HG03066 (cell line): Measurements from ENCODE around the gene SOCS7.

Experiments
- ATAC-seq: cut with Tn5 transposase; IDR thresholded peaks from one replicate; pipeline ENCODE4 v1.9.1; 2021; ENCODE audit warnings: low read depth; ENCODE audit not compliant: unreplicated experiment

SOCS7 gene

DNA sequence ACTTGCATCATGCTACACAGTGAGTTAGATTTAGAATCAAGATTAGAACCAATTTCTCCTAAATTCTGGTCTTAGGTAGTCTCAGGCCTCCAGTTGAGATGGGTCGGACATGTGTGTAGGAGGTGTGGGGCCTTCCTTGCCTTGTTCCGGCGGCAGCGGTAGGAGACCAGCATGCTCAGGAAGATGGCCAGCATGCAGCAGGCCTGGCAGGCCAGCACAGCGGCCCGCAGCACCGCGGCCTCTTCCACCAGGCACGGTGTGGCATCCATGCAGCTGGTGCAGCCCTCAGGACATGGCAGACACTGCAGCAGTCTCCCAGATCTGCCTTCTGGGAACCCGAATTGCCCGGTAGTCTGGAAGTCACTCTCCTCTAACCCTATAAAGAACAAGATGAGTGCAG is 14.8 kb upstream of the SOCS7 start:
- no peak for ATAC-seq

DNA sequence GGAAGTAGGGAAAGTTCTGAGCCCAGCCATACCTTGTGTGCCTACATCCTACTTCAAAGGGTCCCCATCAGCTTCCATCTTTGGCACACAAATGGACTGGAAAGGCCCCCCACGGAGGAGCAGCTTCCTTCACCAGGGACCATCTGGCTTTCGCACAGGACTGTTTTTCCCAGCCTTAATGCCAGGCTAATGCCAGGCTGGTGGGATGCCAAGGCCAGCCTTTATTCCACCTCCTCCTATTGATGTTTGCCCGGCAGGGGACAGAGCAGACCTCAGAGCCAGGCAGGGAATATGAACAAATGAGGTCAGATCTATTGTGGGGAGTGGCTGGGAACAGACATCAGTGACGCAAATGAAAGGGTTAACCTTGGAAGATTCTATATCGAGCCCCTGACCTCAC is 13.6 kb upstream of the SOCS7 start:
- no peak for ATAC-seq

DNA sequence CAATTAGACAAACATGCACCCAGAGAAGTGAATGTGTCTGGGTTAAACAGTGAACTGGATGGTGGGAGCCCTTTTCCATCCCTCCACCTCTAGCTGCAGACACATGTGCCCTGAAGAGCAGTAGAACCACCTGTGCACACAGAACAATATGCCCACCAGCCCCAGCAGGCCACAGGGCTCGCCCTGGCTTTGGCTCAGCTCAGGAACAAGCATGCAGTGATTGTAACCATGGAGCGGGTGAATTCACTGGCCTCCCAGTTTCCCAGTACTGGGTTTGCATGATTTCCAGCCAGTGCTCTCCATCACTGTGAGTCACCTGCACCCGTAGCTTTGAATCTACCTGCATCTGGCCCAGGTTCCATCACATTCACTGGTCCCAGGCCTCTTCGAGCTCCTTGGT is 13.1 kb upstream of the SOCS7 start:
- no peak for ATAC-seq

DNA sequence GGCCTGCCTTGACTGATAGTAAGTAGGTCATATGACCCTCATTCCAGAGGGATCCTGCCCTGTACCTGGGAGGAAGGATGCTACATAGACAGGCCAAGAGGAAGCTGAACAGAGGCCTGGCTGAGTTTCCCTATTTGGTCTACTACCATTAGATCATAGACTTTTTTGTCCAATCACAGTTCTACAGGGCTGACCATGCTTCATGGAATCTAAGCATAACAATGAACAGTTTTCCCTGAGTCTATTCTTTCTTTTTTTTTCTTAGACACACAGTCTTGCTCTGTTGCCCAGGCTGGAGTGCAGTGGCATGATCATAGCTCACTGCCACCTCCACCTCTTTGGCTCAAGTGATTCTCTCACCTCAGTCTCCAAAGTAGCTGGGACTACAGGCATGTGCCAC is 11.8 kb upstream of the SOCS7 start:
- ATAC-seq = no peak

DNA sequence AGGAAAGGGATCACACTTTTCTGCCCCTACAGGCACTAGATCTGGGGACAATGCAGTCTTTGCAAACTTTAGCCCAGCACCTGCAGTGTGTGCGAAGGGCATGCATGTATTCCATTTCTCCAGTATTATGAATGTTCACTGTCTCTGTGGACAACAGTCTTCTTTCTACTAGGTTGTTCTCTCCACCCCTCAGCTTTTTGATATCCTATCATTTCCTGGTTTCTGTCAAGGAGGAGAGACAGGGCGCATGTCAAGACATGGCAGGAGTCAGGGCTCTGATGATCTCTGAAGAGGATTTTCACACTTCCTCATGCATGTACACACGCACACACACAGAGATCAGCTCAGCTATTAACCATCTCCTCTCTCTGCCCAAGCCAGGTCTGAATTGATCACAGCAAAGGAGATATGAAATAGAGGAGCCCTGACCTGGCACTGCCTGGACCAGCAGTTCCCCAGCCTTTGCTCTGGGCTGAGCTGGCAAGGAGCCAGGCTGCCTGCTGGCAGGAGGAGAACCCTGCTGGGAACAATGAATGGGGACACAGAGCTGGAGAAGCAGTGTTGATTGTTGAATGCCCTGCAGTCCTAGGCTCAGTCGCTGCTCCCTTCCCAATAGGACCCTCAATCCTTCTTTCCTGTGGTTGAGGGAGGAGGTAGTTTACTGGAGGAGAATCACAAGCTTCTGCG is 10.5 kb upstream of the SOCS7 start:
- no peak for ATAC-seq

DNA sequence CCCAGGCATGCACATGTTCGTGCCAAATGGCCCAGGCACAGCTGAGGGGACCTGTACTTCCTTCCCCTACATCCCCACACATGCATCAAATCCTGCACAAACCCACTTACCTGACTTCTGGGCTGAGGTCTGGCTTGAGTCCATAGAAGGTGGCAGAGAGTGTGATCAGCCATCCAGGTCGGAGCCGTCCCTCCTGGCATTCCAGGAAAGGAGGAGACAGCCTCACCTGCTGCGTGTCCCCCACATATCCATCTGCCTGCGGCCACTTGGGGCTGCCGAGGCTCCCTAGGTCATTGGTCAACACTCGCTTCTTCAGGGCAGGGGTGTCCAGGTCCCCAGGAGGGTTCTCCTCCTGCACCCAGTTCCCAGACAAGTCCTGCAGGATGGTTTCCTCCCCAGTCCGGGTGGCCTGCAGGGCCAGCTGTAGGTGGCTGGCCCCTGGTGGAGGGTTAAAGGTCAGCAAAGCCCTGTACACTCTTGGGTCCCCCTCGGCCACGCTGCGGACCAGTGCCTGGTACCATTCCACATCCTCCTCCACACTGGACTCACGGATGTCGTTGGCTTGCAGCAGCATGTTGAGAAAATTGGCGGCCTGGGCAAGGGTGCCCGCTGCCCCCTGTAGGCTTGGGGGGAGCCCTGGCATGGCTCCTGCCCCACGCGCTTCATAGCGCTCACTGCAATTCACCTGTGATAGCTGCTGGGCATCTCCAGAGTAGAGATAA is 8.6 kb upstream of the SOCS7 start:
- ATAC-seq = no peak

DNA sequence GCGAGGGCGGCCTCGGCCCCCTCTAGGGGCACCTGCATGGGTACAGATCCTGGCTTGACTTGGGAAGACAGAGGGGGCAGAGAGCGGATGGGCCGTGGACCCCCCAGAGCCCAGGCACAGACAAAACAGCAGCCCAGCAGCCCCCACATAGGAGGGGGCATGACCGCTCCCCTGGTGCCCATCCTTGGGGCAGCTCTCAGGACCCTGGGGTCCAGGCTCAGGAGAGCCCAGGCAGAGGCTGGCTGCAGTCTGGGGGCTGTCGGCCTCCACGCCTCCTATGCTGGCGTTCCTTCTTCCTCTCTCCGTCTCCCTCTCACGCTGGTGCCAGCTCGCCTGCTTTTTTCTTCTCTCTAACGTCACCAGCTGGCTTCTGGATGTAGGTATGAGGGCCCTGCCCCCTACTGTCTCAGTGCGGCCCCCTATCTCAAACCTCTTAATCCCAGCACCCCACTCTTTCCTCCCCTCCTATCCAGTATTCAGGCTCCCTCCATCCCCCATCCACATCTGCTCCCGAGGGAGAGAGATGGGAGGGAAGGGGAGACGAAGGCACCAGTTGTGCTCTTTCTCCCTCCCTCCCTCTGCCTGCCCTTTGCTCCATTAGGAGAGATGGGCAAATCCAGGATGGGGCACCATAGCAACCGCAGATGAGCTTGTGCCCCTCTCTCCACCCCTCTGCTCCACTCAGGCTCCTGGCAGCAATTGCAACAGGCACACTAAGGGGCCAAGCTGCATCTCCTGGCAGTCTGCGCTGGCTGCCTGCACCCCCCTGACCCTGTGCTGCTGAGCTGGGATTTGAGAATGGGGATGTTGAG is 7.8 kb upstream of the SOCS7 start, which contains the start of gene GPR179:
Gene GPR179, minus strand, starts transcription at position 349 of the 812 bp plus-strand sequence. Its CDS starts 167 bp downstream, at position 182.
- ATAC-seq = no peak

DNA sequence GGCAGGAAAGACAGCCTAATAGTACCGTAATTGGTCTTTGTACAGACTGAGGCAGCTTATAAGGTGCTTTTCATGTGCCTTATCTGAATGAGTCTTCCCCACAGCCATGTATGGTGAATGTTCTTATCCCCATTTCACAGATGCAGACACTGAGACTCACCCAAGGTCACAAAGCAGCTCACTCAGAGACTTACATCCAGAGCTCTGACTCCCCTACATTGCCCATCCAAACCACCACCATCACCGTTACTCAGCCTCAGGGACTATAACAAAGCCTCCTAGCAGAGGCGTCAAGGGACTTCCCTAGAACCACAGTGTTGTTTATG is 7.3 kb upstream of the SOCS7 start:
- ATAC-seq = no peak

DNA sequence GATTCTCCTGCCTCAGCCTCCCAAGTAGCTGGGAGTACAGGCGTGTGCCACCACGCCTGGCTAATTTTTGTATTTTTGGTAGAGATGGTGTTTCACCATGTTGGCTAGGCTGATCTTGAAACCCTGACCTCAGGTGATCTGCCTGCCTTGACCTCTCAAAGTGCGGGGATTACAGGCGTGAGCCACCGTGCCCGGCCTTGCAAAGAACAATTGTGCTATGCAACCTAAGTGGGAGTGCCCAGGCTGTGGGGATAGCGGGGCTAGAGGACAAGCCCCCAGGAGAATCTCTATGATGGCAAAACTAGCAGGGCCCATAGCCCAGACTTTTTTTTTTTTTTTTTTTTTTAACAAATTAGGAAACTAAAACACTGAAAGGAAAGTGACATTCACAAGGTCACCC is 5.9 kb upstream of the SOCS7 start:
- no peak for ATAC-seq

DNA sequence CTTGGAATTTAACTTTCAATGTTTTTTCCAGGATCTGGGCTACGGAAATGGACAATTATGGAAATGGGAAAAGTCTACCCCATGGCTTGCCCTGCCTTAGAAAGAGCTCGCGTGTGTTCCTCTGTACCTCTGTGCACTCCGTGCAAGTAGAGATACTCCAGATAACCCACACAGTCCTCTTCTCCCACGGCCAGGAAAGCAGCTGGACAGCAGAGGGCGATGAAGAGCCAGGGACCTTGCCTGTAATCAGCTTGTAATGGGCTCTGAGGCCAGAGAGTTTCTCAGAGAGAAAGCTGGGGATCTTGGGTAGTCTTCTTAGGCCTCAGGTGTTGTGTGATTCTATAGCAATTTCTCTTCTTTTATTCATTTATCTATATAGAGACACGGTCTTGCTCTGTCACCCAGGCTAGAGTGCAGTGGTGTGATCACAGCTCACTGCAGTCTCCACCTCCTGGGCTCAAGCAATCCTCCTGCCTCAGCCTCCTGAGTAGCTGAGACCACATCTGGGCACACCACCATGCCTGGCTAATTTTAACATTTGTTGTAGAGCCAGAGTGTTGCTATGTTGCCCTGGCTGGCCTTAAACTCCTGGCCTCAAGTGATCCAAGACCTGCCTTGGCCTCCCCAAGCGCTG is 2.4 kb upstream of the SOCS7 start:
- no peak for ATAC-seq

DNA sequence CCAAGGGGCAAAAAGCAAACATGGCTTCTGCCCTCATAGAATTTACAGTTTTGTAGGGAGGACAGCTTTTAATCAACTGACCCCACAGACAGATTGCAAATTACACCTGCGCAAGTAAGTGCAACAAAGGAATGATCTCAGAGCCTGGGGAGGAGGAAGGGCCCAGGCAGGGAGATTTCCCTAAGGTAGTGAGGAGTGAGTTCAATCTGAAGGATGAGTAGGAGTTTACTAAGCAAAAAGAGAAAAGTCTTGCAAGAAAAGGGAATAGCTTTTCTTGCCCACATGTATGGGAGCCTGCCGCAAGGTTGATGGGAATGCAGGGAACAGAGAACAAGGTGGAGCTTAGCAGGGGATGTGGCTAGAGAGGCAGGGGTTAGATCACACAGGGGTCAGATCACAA is 1.6 kb upstream of the SOCS7 start:
- ATAC-seq = no peak

DNA sequence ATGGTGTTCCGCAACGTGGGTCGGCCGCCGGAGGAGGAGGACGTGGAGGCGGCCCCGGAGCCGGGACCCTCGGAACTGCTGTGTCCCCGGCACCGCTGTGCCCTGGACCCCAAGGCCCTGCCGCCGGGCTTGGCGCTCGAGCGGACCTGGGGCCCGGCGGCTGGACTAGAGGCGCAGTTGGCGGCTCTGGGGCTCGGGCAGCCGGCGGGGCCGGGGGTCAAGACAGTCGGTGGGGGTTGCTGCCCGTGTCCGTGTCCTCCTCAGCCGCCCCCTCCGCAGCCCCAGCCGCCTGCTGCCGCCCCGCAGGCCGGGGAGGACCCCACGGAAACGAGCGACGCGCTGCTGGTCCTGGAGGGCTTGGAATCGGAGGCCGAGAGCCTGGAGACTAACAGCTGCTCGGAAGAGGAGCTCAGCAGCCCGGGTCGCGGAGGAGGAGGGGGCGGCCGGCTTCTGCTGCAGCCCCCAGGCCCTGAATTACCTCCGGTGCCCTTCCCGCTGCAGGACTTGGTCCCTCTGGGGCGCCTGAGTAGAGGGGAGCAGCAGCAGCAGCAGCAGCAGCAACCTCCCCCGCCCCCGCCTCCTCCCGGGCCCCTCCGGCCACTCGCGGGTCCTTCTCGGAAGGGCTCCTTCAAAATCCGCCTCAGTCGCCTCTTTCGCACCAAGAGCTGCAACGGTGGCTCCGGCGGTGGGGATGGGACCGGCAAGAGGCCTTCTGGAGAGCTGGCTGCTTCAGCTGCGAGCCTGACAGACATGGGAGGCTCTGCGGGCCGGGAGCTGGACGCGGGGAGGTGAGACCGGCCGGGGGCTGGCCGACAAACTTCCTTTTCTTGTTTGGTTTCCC is 821 bp downstream of the SOCS7 start:
- no peak for ATAC-seq

DNA sequence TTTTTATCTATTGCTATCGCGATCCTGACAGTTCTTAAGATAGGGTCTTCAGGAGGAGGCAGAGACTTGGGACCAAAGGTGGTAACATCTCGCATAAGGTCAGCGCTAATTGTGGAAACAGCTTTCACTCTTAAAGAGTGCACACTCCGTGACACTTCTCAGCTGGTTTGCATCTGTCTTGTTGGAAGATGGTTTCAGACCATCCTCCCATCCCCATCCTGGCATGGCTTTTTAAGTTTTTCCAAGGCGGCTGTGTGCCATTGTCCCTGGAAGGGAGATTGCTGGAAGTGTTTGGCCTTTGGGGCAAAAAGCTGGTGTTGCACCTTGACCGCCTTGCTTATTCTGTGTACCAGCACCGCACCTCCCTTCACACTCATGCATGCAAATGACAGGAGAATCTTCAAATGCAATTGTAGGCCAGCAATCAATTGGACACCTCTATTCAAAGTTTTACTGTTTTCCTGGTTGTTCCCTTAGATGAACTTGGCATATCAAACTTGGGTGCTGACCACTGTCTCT is 1.5 kb downstream of the SOCS7 start:
- ATAC-seq = no peak

DNA sequence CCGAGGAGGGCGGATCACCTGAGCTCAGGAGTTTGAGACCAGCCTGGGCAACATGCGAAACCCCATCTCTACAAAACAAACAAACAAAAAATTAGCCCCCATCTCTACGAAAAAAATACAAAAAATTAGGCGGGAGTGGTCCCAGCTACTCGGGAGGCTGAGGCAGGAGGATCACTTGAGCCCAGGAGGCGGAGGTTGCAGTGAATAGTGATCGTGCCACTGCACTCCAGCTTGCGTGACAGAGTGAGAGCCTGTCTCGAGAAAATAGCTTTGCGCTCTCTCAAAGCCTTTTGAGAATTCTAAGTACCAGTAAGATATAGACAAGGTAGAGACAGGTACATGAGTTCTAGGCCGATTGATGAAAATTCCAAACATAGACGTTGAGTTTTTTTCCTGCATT is 2.0 kb downstream of the SOCS7 start:
- ATAC-seq = no peak

DNA sequence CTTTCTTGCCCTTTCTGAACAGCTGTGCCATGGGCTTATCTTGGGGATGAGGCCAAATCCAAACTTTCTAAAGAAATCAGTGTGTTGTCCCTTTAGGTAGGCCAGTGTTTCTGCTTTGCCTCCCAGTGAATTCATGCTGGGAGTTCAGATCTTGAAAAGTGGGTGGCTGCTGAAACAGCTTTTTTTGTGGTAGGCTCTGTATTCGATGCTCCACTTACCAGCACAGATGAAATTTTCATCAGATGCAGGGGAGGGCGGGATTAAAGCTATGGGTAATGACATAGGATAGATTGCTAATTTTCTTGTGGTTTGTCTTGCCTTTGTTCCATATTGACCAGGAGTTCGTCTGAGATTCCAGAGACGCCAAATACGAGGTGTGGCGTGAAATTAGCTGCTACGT is 2.8 kb downstream of the SOCS7 start:
- ATAC-seq = no peak

DNA sequence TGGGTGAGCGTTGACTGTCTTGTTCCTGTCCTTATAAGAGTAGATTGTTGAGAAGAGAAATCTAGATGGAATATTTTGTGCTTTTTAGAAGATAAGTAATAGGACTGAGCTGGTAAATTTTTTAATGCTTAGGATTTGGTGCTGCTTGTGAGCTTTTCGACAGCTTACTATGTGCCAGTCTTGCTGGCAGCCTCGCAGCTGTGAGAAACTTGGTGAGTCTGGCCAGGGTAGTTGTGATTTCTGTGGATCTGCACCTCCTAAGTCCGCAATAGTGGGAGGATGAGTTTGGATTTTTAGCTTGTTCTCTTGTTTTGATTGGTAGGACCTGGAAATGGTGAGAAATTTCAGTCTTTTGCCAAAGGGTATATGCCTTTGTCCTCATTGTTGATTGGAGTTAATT is 3.6 kb downstream of the SOCS7 start:
- ATAC-seq = no peak

DNA sequence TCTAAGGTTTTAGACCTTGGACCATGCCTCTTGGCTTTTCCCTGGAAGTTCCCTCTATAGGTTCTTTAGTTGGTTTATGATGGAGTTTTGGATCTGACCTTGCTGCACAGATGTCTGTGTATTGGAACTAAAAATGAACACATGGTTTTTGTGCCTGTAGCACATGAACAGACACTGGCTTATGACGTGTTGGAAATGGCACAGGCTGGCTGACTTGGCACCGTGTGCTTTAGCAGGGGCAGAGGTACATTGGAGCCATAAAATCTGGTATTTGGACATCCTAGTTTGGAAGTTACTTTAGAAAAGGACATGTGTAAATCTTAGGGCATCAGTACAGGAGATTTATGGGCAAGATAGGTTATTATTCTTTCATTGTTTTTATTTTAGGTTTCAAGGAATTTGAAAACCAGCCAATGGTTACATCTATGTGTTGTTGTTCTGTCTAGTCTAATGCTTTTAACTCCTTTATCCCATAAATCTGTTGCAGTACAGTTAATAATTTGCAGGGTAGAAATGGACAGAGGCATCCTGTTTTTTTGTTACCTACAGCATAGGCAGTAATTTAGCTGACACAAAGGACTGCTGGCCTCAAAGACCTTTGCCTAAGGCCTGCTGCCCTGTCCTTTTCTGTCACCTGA is 6.0 kb downstream of the SOCS7 start:
- ATAC-seq = no peak

DNA sequence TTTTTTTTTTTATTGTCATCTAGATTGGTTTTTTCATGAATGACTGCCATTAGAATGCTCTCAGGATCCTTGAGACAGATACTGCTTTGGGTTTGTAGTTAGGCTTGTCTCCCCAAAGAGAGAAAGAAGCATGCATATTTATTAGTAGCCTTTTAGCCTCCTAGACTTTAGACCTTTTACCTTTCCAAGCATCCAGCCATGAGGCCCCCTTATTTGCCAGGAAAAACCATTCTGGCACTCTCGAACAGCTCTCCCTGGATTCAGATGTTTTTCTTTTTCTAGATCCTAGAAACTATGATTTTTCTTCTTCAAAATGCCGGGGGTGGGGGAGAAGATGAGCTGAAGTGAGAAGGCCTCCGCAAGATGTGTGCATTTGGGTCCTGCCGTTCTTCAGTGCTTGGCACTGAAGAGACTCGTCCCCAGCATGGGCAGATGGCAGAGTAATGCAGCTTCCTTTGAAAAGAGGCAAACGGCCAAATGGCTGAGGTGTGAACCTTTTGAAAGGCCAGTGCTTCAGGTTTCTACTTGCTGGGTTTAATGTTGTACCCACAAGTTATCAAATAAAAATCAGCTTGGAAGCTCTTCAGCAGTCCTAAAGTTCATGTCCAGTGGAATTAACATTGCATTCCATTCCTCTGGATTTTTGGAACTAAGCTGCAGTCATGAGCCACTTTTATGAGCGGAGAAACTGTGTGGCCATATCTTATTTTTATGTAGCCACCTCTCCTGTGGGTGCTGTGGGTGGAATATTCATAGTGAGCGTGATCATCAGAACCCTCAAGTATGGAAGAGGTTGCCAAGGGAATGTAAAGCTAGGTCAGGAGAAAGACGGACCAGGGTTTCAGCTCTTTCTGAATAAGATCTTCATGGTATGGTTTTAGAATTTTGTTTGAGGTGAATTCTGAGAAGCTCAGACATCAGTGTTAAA is 7.2 kb downstream of the SOCS7 start:
- ATAC-seq = no peak
